HCT116 (cell line): ENCODE measurements around the gene YTHDF1. TPM values are rescaled to one million over a fixed set of nuclear protein-coding genes. Genes with fewer than 3 reads are reported as not detected.

Experiments
- ATAC-seq: fragments of 200-7000 bp; cut with Tn5 transposase; 2 replicates; pipeline ENCODE4 v1.9.1; 2020; ENCODE audit warnings: mild to moderate bottlenecking, moderate library complexity
- BruUV-seq: library from RNA; stranded (reverse); fragments of 400-500 nt; replicated peaks from 2 replicates; lab custom pipeline; 2021; lab: Mats Ljungman, UMichigan
- CTCF ChIA-PET: fragments of 300-600 bp; sonication (Branson Sonifier 250); formaldehyde crosslinking; loops from one replicate; lab custom pipeline; 2021; ENCODE audit warnings: antibody characterized with exemption; lab: Charles Lee
- POLR2A ChIA-PET: fragments of 300-600, 350-600 bp; sonication (Branson Sonifier 250); formaldehyde crosslinking; loops from one replicate; lab custom pipeline; 2021; ENCODE audit warnings: antibody characterized with exemption; lab: Charles Lee
- RAD21 ChIA-PET, 2 experiments: fragments of 300-600 bp; sonication (Branson Sonifier 250); formaldehyde crosslinking; loops; one replicate each; lab custom pipeline; 2023; ENCODE audit warnings: low total read pairs in 2 of 2; ENCODE audit not compliant: uncharacterized antibody in 2 of 2, unreplicated experiment in 2 of 2, low non-redundant PET in 1 of 2; lab: Charles Lee
- DNase-seq: peaks from one replicate; pipeline ENCODE4 v3.0.0-alpha.2; 2010; ENCODE audit warnings: low read depth, low spot score
- H2AFZ ChIP-seq: fragments of 200-600 bp; shearing (Covaris generic), sonication (generic); 2 replicates; pipeline ENCODE4 v1.6.1; 2017; ENCODE audit warnings: low read depth, mixed run types, mixed read lengths, antibody characterized with exemption, low read length; ENCODE audit not compliant: poor library complexity, severe bottlenecking
- H3K27ac ChIP-seq: 2 replicates; pipeline ENCODE4 v1.5.1; 2012; ENCODE audit warnings: low read depth, low read length
- H3K27me3 ChIP-seq: fragments of 200-600 bp; sonication (generic); 2 replicates; pipeline ENCODE4 v1.6.1; 2016; ENCODE audit warnings: mixed run types, low read length, mixed read lengths; ENCODE audit not compliant: insufficient read depth
- H3K36me3 ChIP-seq, 2 experiments: fragments of 200-500 bp in 1 of 2; fragments of 200-600 bp in 1 of 2; sonication (Bioruptor generic) in 1 of 2; sonication (generic) in 1 of 2; 2 replicates each; pipeline versions ENCODE4 v1.5.1 to v1.6.1; 2014 to 2016; ENCODE audit warnings: low read length in 2 of 2, inconsistent platforms in 1 of 2, mixed read lengths in 1 of 2, mixed run types in 1 of 2; ENCODE audit not compliant: insufficient read depth in 2 of 2, control insufficient read depth in 1 of 2
- H3K4me1 ChIP-seq, 2 experiments: fragments of 200-600 bp in 1 of 2; sonication (generic) in 1 of 2; 2 replicates each; pipeline versions ENCODE4 v1.5.1 to v1.6.1; 2012 to 2017; ENCODE audit warnings: low read length in 2 of 2, inconsistent platforms in 1 of 2, mild to moderate bottlenecking in 1 of 2, mixed read lengths in 1 of 2, mixed run types in 1 of 2, moderate library complexity in 1 of 2; ENCODE audit not compliant: insufficient read depth in 2 of 2, control insufficient read depth in 1 of 2
- H3K4me2 ChIP-seq: fragments of 200-600 bp; sonication (generic); 2 replicates; pipeline ENCODE4 v1.6.1; 2017; ENCODE audit warnings: mixed run types, low read length, mixed read lengths
- H3K4me3 ChIP-seq, 2 experiments: fragments of 200-600 bp in 1 of 2; sonication (generic) in 1 of 2; replicated peaks in 1 of 2; 2 replicates each; pipeline ENCODE4 v1.5.1; 2011 to 2016; ENCODE audit warnings: low read length in 2 of 2, control low read depth in 1 of 2, low read depth in 1 of 2, mild to moderate bottlenecking in 1 of 2, mixed read lengths in 1 of 2, mixed run types in 1 of 2
- H3K79me2 ChIP-seq: fragments of 200-600 bp; sonication (generic); 2 replicates; pipeline ENCODE4 v1.6.1; 2017; ENCODE audit warnings: mild to moderate bottlenecking, mixed run types, low read length, moderate library complexity, mixed read lengths; ENCODE audit not compliant: insufficient read depth
- H3K9ac ChIP-seq: fragments of 200-600 bp; sonication (generic); 2 replicates; pipeline ENCODE4 v1.6.1; 2016; ENCODE audit warnings: low read length, mixed read lengths
- H3K9me2 ChIP-seq: fragments of 200-600 bp; sonication (generic), shearing (Covaris generic); 2 replicates; pipeline ENCODE4 v1.6.1; 2017; ENCODE audit warnings: mixed run types, mild to moderate bottlenecking, moderate library complexity; ENCODE audit not compliant: insufficient read depth
- H3K9me3 ChIP-seq, 2 experiments: fragments of 200-500 bp in 1 of 2; fragments of 200-600 bp in 1 of 2; sonication (Bioruptor generic) in 1 of 2; sonication (generic) in 1 of 2; 2 replicates each; pipeline ENCODE4 v1.6.1; 2014 to 2017; ENCODE audit warnings: low read length in 2 of 2, mixed read lengths in 2 of 2, inconsistent platforms in 1 of 2, low read depth in 1 of 2, mild to moderate bottlenecking in 1 of 2, mixed run types in 1 of 2, moderate library complexity in 1 of 2; ENCODE audit not compliant: control insufficient read depth in 1 of 2, insufficient read depth in 1 of 2
- H4K20me1 ChIP-seq: fragments of 200-600 bp; sonication (generic), shearing (Covaris generic); 2 replicates; pipeline ENCODE4 v1.6.1; 2017; ENCODE audit warnings: mixed run types, mild to moderate bottlenecking, moderate library complexity; ENCODE audit not compliant: insufficient read depth
- CBX3 ChIP-seq: IDR thresholded peaks from 2 replicates; pipeline ENCODE4 v1.6.1; 2012; ENCODE audit warnings: low read depth
- CTCF ChIP-seq, 3 experiments: fragments of 200-600 bp in 1 of 3; sonication (generic) in 1 of 3; IDR thresholded peaks in 2 of 3; conservative IDR thresholded peaks in 1 of 3; 2 replicates each; pipeline ENCODE4 v1.5.1; 2012 to 2017; ENCODE audit warnings: low read depth in 2 of 3, low read length in 2 of 3, antibody characterized with exemption in 1 of 3, borderline replicate concordance in 1 of 3, control low read depth in 1 of 3, mild to moderate bottlenecking in 1 of 3, mixed read lengths in 1 of 3, mixed run types in 1 of 3, moderate library complexity in 1 of 3; ENCODE audit not compliant: insufficient read depth in 1 of 3
- JUND ChIP-seq: IDR thresholded peaks from 2 replicates; pipeline ENCODE4 v1.6.1; 2012
- POLR2AphosphoS5 ChIP-seq: IDR thresholded peaks from 2 replicates; pipeline ENCODE4 v1.6.1; 2011; ENCODE audit warnings: mild to moderate bottlenecking, low read depth, low read length, moderate library complexity
- RAD21 ChIP-seq: IDR thresholded peaks from 2 replicates; pipeline ENCODE4 v1.6.1; 2012; ENCODE audit warnings: low read depth, mild to moderate bottlenecking
- SIN3A ChIP-seq: IDR thresholded peaks from 2 replicates; pipeline ENCODE4 v1.6.1; 2012; ENCODE audit warnings: low read depth
- SRF ChIP-seq: IDR thresholded peaks from 2 replicates; pipeline ENCODE4 v1.6.1; 2012; ENCODE audit warnings: low read depth
- ZFX ChIP-seq: fragments of 450-650 bp; IDR thresholded peaks from 2 replicates; pipeline ENCODE4 v1.6.1; 2017
- intact Hi-C: fragments of 100-400 bp; cut with micrococcal nuclease; formaldehyde crosslinking; loops from 2 replicates; pipeline ENCODE4 v1.10.0; 2022
- total RNA-seq: library from RNA; stranded (reverse); gene quantifications from one replicate; pipeline ENCODE4 v1.2.1, GENCODE V29; 2021; ENCODE audit not compliant: unreplicated experiment
- TF ChIP-seq, protein P1 (sequence below): IDR thresholded peaks from 2 replicates; pipeline ENCODE4 v1.6.1; 2012

YTHDF1 gene
- total RNA-seq, 1 experiment from 2014 or later = 42.8 TPM

DNA sequence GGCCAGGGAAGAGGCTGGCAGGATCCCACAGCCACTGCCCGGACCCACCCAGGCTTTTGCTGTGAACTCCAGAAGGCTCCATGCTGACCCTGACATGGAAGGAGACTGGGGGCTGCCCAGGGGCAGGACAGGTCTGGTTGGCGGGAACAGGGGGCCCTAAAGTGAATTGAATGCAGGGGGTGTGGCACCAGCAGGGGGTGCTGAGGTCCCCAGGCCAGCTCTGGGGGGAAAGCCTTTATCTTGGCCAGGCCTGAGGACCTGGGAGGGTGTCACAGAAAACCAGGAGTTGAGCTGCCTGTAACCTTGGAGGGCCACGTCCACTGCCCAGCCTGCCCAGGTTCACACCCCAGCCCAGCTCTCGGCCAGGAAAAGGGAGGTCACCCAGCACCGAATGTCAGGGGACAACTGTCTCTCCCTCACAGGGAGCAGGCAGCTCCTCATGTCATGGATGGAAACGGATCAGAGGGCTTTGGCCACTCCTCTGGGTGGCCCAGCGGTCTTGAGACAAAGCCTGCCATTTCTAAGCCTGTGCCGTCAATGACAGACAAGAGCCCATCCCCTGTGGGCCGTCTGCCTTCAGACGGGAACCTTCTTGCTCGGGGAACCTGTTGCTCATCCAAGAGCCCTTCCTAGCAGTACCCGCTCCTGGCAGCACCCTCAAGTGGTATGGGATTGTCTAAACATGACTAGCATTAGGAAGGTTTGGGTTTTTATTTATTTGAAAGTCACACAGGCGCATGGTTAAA lies 2.9 kb upstream of the YTHDF1 start:
- Histone ChIP-seq H3K9me2 (no peaks in the 10 kb centered on the region), H3K4me1 (peaks cover 14 to 27% of the 10 kb centered on the region in 2 experiments), H3K4me3 (no peak overlapping the region), H3K27ac (no peak overlapping the region), H4K20me1 (no peaks in the 10 kb centered on the region), H3K9ac (no peak overlapping the region), H3K27me3 (no peaks in the 10 kb centered on the region), H3K79me2 (peaks cover 19% of the 10 kb centered on the region), H3K36me3 (peaks cover 4 to 9% of the 10 kb centered on the region in 2 experiments; a peak in 2 of 4 replicates), H3K4me2 (no peak overlapping the region), H2AFZ (no peak overlapping the region), H3K9me3 (no peaks in the 10 kb centered on the region)
- POLR2A ChIA-PET = no interaction called here
- no peak for TF ChIP-seq POLR2AphosphoS5
- TF ChIP-seq SIN3A = no peak
- TF ChIP-seq, protein P1, sequence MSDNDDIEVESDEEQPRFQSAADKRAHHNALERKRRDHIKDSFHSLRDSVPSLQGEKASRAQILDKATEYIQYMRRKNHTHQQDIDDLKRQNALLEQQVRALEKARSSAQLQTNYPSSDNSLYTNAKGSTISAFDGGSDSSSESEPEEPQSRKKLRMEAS = no peak
- no peak for TF ChIP-seq CBX3
- no peak for TF ChIP-seq ZFX
- no peak for TF ChIP-seq JUND
- no peak for TF ChIP-seq CTCF (IDR thresholded peaks at IDR 0.05 in 2 of 3, conservative IDR thresholded peaks at IDR 0.05 in 1 of 3; ENCODE audit: borderline replicate concordance in 1 of 3, insufficient read depth in 1 of 3, low read depth in 2 of 3, low read length in 2 of 3)
- TF ChIP-seq SRF = no peak
- TF ChIP-seq RAD21 = no peak
- no peak for ATAC-seq
- RAD21 ChIA-PET = no interaction called here
- no peak for DNase-seq
- intact Hi-C loops = no loop called here
- BruUV-seq = no TSS peak
- CTCF ChIA-PET = no interaction called here
